ENCODE results near the gene TFPI. TPM values are rescaled to one million over a fixed set of nuclear protein-coding genes. Genes with fewer than 3 reads are reported as not detected.

Gene TFPI
- total and polyA plus RNA-seq, 4 donors: 72.9 to 131 (median 96.8) TPM

Small RNAs within 50 kb of the gene (small RNA-seq; reads per million reads assigned to genes)
- not detected for gene GAPDHP59 (ENCODE audit: low replicate concordance)

Other genes starting within 250 kb of the TFPI start
- gene CALCRL, start 106.2 kb downstream of the TFPI start, total RNA-seq: 100 to 1,000 TPM; 158 to 255 TPM
- 10 to 100 TPM; 34.2 to 70.0 TPM for gene CALCRL, start 106.2 kb downstream of the TFPI start, polyA plus RNA-seq (ENCODE audit: insufficient read length in 2 of 2)